GM13977 (cell line): ENCODE results near the gene VPS26A.

ENCODE experiments used
- DNase-seq: peaks from one replicate; pipeline ENCODE4 v3.0.0; 2012; ENCODE audit warnings: low spot score
- in situ Hi-C: fragments of 300-500 bp; cut with MboI; formaldehyde crosslinking; loops from one replicate; pipeline ENCODE4 v1.12.0; 2022; ENCODE audit warnings: low sequenced_read_pairs, low pct_unique_long_range_greater_than_20kb, mixed read lengths, inconsistent platforms; ENCODE audit not compliant: unreplicated experiment
- TF ChIP-seq, protein P1 (sequence below): IDR thresholded peaks from 2 replicates; pipeline ENCODE4 v1.5.1; 2012; ENCODE audit warnings: mild to moderate bottlenecking, control low read depth; ENCODE audit not compliant: insufficient read depth; ENCODE audit errors: extremely low read depth, missing control alignments

The VPS26A gene

DNA sequence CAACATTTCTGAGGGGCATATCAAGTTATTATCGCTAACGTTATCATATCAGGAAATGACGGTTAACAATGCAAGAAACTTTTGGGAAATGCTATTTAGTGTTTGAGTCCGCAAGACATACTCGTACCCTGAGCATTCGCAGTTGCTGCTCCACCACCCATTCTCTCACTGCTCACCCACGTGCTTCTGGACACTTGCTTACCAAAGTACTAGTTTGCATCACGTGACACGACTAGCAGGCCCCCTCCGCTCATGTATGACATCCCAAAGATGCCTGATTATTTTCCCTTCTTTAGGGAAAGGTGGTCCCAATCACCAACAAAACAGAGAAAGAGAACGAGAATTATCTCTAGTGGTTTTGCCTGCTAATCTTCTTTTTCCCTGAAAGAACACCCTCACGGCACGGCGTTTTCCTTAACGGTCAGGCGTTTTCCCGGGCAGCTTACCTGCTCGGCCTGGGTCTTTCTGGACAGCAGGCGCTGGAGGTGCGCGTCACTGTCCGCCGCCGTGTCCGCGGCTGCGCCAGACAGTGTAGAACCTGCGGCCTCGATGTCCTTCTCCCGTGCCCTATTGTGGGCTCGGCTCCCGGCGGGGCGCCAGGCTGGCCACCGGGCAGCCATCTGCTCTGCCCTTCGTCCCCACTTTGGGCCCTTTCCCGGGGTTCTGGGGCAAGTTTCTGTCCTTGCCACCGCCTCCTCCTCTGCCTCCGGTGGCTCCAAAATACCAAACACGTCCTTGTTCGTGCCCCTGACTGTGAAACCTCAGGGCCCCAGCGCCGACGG lies 56.0 kb downstream of the VPS26A start, which contains the start of gene SUPV3L1:
Gene SUPV3L1, plus strand, starts transcription at position 492 of the 782 bp plus-strand sequence. Its CDS starts 58 bp downstream, at position 550.
- TF ChIP-seq, protein P1, sequence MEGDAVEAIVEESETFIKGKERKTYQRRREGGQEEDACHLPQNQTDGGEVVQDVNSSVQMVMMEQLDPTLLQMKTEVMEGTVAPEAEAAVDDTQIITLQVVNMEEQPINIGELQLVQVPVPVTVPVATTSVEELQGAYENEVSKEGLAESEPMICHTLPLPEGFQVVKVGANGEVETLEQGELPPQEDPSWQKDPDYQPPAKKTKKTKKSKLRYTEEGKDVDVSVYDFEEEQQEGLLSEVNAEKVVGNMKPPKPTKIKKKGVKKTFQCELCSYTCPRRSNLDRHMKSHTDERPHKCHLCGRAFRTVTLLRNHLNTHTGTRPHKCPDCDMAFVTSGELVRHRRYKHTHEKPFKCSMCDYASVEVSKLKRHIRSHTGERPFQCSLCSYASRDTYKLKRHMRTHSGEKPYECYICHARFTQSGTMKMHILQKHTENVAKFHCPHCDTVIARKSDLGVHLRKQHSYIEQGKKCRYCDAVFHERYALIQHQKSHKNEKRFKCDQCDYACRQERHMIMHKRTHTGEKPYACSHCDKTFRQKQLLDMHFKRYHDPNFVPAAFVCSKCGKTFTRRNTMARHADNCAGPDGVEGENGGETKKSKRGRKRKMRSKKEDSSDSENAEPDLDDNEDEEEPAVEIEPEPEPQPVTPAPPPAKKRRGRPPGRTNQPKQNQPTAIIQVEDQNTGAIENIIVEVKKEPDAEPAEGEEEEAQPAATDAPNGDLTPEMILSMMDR, result no peak
- in situ Hi-C loops, result no loop called here
- peak; percentile 90 for DNase-seq

DNA sequence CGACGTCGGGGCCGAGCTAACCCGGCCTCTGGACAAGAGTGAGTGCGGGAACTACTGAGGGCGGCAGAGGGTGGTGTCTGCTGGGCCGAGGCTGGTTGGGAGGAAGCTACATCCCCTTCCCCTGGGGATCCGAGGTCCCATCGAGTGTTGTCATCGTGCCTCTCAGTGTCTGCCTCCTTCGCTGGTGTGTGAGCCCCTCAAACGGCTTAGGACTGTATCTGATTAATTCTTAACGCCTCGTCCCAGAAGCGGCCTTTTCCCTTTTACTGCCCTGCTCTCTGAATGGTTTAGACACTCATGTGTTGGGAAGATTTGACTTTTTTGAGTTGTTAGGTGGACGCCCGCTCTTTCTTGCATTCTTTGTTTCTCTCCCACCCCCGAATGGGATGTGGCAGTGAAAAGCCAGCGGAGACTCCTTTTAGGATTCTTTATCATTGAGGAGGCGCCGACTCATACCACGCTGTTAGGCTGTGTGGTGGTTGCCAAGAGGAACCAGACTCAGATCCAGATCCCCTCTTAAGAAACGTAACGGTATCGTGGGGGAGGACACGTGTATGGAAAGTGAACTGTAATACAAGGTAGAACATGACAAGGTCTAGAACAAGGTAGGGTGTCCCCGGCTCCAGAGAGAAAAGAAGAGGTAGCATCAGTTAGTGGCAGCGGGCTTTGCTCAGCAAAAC lies 56.7 kb downstream of the VPS26A start:
- in situ Hi-C loops, result no loop called here
- TF ChIP-seq, protein P1, result no peak
- DNase-seq, result no peak

DNA sequence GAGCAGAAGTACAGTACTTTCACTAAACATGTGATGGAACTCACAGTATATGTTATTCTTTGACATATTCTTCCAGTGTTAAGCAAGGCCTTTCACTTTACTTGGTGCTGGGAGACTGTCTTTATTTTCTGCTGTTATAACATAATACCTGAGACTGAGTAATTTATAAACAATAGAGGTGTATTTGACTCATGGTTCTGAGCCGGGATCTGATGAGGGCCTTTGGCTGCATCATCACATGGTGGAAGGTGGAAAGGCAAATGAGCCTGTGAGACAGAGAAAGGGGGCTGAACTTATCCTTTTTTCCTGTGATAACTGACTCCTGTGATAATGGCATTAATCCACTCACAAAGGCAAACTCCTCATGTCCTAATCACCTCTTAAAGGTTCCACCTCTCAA lies 57.5 kb downstream of the VPS26A start:
- DNase-seq, result no peak
- TF ChIP-seq, protein P1, result no peak
- in situ Hi-C loops, result no loop called here

DNA sequence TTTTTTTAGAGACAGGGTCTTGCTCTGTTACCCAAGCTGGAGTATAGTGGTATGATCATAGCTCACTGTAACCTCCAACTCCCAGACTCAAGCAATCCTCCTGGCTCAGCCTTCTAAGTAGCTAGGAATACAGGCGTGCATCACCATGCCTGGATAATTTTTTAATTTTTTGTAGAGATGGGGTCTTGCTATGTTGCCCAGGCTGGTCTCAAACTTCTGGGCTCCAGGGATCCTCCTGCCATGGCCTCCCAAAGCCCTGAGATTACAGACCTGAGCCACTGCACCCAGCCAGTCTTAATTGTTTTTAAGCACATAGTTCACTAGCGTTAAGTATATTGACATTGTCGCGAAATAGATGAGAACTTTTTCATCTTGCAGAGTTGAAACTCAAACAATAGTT lies 58.0 kb downstream of the VPS26A start:
- no peak for DNase-seq
- TF ChIP-seq, protein P1, result no peak
- in situ Hi-C loops, result no loop called here

DNA sequence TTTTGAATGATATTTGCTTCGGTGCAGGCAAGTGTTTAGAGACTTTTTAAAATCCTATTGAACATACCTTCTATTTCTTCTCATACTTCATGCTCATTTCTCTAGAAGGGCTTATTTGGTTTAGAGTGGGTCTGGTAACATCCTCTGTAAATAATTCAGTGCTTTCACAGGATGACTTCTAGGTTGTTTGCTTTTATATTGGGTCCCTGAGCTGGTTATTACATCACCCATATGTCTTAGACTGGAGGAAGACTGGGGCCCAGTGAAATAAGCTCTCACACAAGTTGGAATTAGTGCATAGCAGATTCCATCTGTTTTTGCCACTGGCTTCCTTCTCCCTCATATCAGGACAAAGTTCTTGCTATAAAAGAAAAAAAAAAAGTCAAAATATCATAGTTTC lies 62.5 kb downstream of the VPS26A start:
- DNase-seq, result no peak
- in situ Hi-C loops, result no loop called here
- TF ChIP-seq, protein P1, result no peak

DNA sequence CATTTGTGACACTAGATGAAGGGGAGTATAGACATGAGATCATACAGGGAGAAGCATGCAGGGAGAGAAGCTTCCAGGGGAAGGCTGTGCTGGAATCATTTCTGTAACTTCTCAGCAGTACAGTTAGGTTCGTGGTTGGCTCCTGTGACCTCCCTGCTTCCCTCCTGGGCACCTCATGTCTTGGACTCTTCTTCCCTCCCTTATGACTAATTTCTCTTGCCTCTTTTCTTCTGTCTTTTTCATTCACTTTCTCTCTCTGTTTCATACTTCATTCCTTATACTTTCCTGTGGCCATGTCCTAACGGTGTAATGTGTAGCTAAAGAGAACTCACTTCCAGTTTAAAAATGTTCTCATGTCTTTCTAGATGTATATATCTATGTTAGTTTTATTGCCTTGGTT lies 77.1 kb downstream of the VPS26A start:
- DNase-seq, result no peak
- in situ Hi-C loops, result loop anchor here (25.0 kb wide), 1 partner anchor 189 kb away; no protein-coding TSS in a partner anchor
- TF ChIP-seq, protein P1, result no peak
